HEK293 (cell line): Measurements from ENCODE around the gene ZIC3.

ENCODE experiments used
- CTCF ChIA-PET: fragments of 350-600 bp; formaldehyde crosslinking; extraction: SDS; loops from one replicate; lab custom pipeline; 2021; ENCODE audit warnings: antibody characterized with exemption; lab: Yijun Ruan, JAX
- POLR2A ChIA-PET: fragments of 300-600 bp; formaldehyde crosslinking; extraction: SDS; loops from one replicate; lab custom pipeline; 2020; ENCODE audit warnings: antibody characterized with exemption, inconsistent platforms; lab: Yijun Ruan, JAX
- H3K27ac ChIP-seq: fragments of 200-500 bp; sonication (Bioruptor generic); 2 replicates; pipeline ENCODE4 v1.5.1; 2014; ENCODE audit warnings: low read depth, low read length, control low read depth, inconsistent platforms; ENCODE audit errors: extremely low read depth
- H3K36me3 ChIP-seq, 2 experiments: fragments of 200-500 bp in 1 of 2; sonication (Bioruptor generic) in 1 of 2; 1 replicate in 1 of 2; 2 replicates in 1 of 2; pipeline ENCODE4 v1.5.1; 2014 to 2017; ENCODE audit warnings: inconsistent platforms in 2 of 2, low read length in 2 of 2; ENCODE audit not compliant: control insufficient read depth in 2 of 2, insufficient read depth in 1 of 2
- H3K4me1 ChIP-seq: fragments of 200-500 bp; sonication (Bioruptor generic); 2 replicates; pipeline ENCODE4 v1.5.1; 2014; ENCODE audit warnings: mild to moderate bottlenecking, low read length, inconsistent platforms; ENCODE audit not compliant: control insufficient read depth, insufficient read depth
- H3K4me3 ChIP-seq: 2 replicates; pipeline ENCODE4 v1.5.1; 2011; ENCODE audit warnings: low read depth, mild to moderate bottlenecking, control low read depth, low read length, moderate library complexity
- H3K9me3 ChIP-seq: fragments of 200-500 bp; sonication (Bioruptor generic); 2 replicates; pipeline ENCODE4 v1.5.1; 2014; ENCODE audit warnings: low read depth, low read length, inconsistent platforms; ENCODE audit not compliant: control insufficient read depth, insufficient read depth
- BCL6B ChIP-seq: fragments of 450-650 bp; formaldehyde crosslinking; IDR thresholded peaks from 2 replicates; pipeline ENCODE4 v1.5.1; 2017; ENCODE audit warnings: missing biosample characterization, missing genetic modification characterization
- HOXA7 ChIP-seq: sonication (generic); formaldehyde crosslinking; IDR thresholded peaks from 2 replicates; pipeline ENCODE4 v1.8.1; 2022; ENCODE audit warnings: missing genetic modification reagents, borderline replicate concordance
- PRDM2 ChIP-seq: fragments of 450-650 bp; formaldehyde crosslinking; IDR thresholded peaks from 2 replicates; pipeline ENCODE4 v1.5.1; 2016; ENCODE audit warnings: missing biosample characterization, missing genetic modification characterization, borderline replicate concordance
- SCRT1 ChIP-seq: fragments of 450-650 bp; formaldehyde crosslinking; IDR thresholded peaks from 2 replicates; pipeline ENCODE4 v1.5.1; 2016; ENCODE audit warnings: missing biosample characterization, missing genetic modification characterization, borderline replicate concordance
- SETDB1 ChIP-seq: IDR thresholded peaks from one replicate; pipeline ENCODE4 v1.6.1; 2017; ENCODE audit warnings: mild to moderate bottlenecking, low read length, moderate library complexity, mixed read lengths; ENCODE audit not compliant: insufficient read length
- SP2 ChIP-seq: fragments of 450-650 bp; formaldehyde crosslinking; IDR thresholded peaks from 2 replicates; pipeline ENCODE4 v1.5.1; 2016; ENCODE audit warnings: missing biosample characterization, missing genetic modification characterization
- YY1 ChIP-seq: fragments of 450-650 bp; formaldehyde crosslinking; IDR thresholded peaks from 2 replicates; pipeline ENCODE4 v1.5.1; 2018; ENCODE audit warnings: missing biosample characterization, missing genetic modification characterization
- YY2 ChIP-seq: fragments of 450-650 bp; formaldehyde crosslinking; IDR thresholded peaks from 2 replicates; pipeline ENCODE4 v1.5.1; 2016; ENCODE audit warnings: missing biosample characterization, missing genetic modification characterization
- ZBTB8A ChIP-seq: fragments of 450-650 bp; formaldehyde crosslinking; IDR thresholded peaks from 2 replicates; pipeline ENCODE4 v1.5.1; 2016; ENCODE audit warnings: missing biosample characterization, missing genetic modification characterization
- ZNF16 ChIP-seq: fragments of 450-650 bp; formaldehyde crosslinking; IDR thresholded peaks from 2 replicates; pipeline ENCODE4 v1.5.1; 2016; ENCODE audit warnings: low read depth, missing biosample characterization, missing genetic modification characterization
- ZNF169 ChIP-seq: fragments of 450-650 bp; formaldehyde crosslinking; IDR thresholded peaks from 2 replicates; pipeline ENCODE4 v1.5.1; 2016; ENCODE audit warnings: missing biosample characterization, missing genetic modification characterization
- ZNF202 ChIP-seq: fragments of 450-650 bp; formaldehyde crosslinking; IDR thresholded peaks from 2 replicates; pipeline ENCODE4 v1.5.1; 2016; ENCODE audit warnings: missing biosample characterization, missing genetic modification characterization, borderline replicate concordance
- ZNF211 ChIP-seq: fragments of 450-650 bp; formaldehyde crosslinking; IDR thresholded peaks from 2 replicates; pipeline ENCODE4 v1.5.1; 2016; ENCODE audit warnings: low read depth, missing biosample characterization, missing genetic modification characterization
- ZNF221 ChIP-seq: fragments of 450-650 bp; formaldehyde crosslinking; IDR thresholded peaks from 2 replicates; pipeline ENCODE4 v1.5.1; 2017; ENCODE audit warnings: missing biosample characterization, missing genetic modification characterization, borderline replicate concordance
- ZNF274 ChIP-seq, 2 experiments: fragments of 200-500 bp in 1 of 2; fragments of 450-650 bp in 1 of 2; sonication (Bioruptor generic) in 1 of 2; formaldehyde crosslinking in 1 of 2; IDR thresholded peaks; 2 replicates each; pipeline versions ENCODE4 v1.5.1 to v1.6.1; 2014 to 2016; ENCODE audit warnings: borderline replicate concordance in 1 of 2, inconsistent platforms in 1 of 2, low read length in 1 of 2, missing biosample characterization in 1 of 2, missing genetic modification characterization in 1 of 2
- ZNF394 ChIP-seq: fragments of 450-650 bp; formaldehyde crosslinking; IDR thresholded peaks from 2 replicates; pipeline ENCODE4 v1.5.1; 2016; ENCODE audit warnings: missing biosample characterization, missing genetic modification characterization, mild to moderate bottlenecking, moderate library complexity, borderline replicate concordance
- ZNF404 ChIP-seq: fragments of 450-650 bp; formaldehyde crosslinking; IDR thresholded peaks from 2 replicates; pipeline ENCODE4 v1.5.1; 2017; ENCODE audit warnings: missing biosample characterization, missing genetic modification characterization
- ZNF747 ChIP-seq: fragments of 450-650 bp; formaldehyde crosslinking; IDR thresholded peaks from 2 replicates; pipeline ENCODE4 v1.5.1; 2016; ENCODE audit warnings: missing biosample characterization, missing genetic modification characterization
- ZNF777 ChIP-seq: fragments of 450-650 bp; formaldehyde crosslinking; IDR thresholded peaks from 2 replicates; pipeline ENCODE4 v1.5.1; 2017; ENCODE audit warnings: missing biosample characterization, missing genetic modification characterization, borderline replicate concordance
- ZSCAN16 ChIP-seq: fragments of 450-650 bp; formaldehyde crosslinking; IDR thresholded peaks from 2 replicates; pipeline ENCODE4 v1.5.1; 2016; ENCODE audit warnings: missing biosample characterization, missing genetic modification characterization
- TF ChIP-seq, protein P1 (sequence below): fragments of 450-650 bp; formaldehyde crosslinking; IDR thresholded peaks from 2 replicates; pipeline ENCODE4 v1.5.1; 2016; ENCODE audit warnings: missing biosample characterization, missing genetic modification characterization

Gene ZIC3

DNA sequence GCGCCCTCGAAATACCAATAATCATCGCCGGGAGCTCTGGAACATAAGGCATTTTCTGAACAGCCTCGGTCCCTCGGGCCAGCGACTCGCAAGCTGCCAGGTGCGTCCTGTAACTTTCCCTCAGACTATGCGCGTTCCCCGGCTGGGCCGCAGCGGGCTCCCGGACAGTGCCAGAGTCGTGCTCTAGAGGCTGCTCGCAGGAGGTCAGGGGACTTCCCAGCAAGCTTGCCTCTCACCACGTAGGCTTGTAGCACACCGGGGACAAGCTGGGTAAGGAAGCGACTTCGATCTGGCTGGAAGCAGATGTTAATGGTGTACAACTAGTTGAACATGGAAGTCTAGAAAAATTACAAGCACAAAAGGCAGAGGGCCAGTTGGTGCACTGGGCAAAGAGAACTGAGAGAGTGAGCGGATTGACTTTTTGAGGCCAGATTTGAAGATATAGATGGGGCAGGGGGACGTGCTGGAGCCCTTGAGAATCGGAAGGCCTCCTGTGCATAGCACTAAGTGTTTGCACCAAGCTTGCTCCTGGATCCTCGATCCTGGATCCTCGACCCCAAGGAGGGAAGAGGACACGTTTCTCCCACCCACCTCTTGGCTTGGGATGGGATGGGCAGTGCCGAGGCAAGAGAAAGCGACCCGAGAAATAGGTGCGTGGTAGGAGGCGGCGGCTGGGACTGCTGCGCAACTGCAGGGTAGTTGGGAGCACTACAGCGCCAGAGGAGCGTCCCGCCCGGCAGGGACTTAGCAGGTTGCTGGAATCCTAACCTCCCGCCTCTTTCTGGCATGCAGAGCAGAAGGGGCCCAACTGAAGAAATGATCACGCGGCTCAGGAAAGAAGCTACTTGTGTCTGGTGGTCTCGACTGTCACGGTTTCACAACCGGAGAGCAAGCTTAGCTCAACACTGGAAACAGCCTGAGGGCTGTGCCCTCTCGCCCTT lies 19.9 kb upstream of the ZIC3 start:
- POLR2A ChIA-PET = no interaction called here

DNA sequence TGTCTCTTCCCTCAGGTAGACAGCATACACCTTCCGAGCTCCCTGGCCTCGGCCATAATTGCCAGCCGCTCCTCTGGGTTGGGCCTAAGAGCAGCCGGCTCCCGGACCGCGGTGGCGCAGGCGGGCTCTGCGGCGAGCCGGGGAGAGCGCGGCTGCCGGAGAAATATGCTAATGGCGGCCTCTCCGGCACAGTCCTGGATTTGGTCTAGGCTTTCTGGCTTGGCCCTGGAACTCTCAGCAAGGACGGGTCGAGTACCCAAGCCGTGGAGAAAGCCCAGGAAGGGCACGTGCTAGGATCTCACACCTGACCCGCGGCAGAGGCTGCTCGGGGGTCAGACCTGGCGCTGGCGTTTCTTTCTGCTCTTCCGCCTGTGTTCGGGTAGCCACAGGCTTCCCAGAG lies 18.6 kb upstream of the ZIC3 start:
- ChIA-PET POLR2A (no interaction called here), CTCF (no interaction called here)
- H3K4me3 ChIP-seq = no peak overlapping the region
- no peaks in the 10 kb centered on the region for H3K4me1 ChIP-seq
- H3K27ac ChIP-seq = no peak overlapping the region
- no peaks in the 10 kb centered on the region for H3K36me3 ChIP-seq
- peaks cover 2% of the 10 kb centered on the region; the same call in 1 of the 2 replicates for H3K9me3 ChIP-seq
- TF ChIP-seq YY1 = no peak
- TF ChIP-seq BCL6B (tag by site-specific recombination) = no peak
- no peak for TF ChIP-seq ZNF777 (tag by site-specific recombination)
- no peak for TF ChIP-seq ZNF404 (tag by site-specific recombination)
- no peak for TF ChIP-seq ZBTB8A (tag by site-specific recombination)
- TF ChIP-seq ZSCAN16 = no peak
- TF ChIP-seq ZNF274 (IDR thresholded peaks at IDR 0.05; ENCODE audit: low read length) = no peak
- TF ChIP-seq ZNF274 (tag by site-specific recombination; IDR thresholded peaks at IDR 0.05; ENCODE audit: borderline replicate concordance) = no peak
- no peak for TF ChIP-seq YY2 (tag by site-specific recombination)
- TF ChIP-seq ZNF16 (tag by site-specific recombination) = no peak
- TF ChIP-seq HOXA7 (CRISPR knock-in tag) = no peak
- no peak for TF ChIP-seq SCRT1 (tag by site-specific recombination)

More for the DNA sequence above, 19.9 kb upstream of the ZIC3 start:
- CTCF ChIA-PET = no interaction called here
- Histone ChIP-seq H3K36me3 (no peaks in the 10 kb centered on the region), H3K9me3 (peaks cover 2% of the 10 kb centered on the region; the same call in 1 of the 2 replicates), H3K4me3 (no peak overlapping the region), H3K27ac (no peak overlapping the region), H3K4me1 (no peaks in the 10 kb centered on the region)
- TF ChIP-seq PRDM2 = no peak
- TF ChIP-seq SETDB1 = no peak
- no peak for TF ChIP-seq ZNF394 (tag by site-specific recombination)
- no peak for TF ChIP-seq SP2 (tag by site-specific recombination)
- no peak for TF ChIP-seq ZNF211 (tag by site-specific recombination)
- no peak for TF ChIP-seq ZNF169 (tag by site-specific recombination)
- no peak for TF ChIP-seq YY2 (tag by site-specific recombination)
- no peak for TF ChIP-seq ZNF202 (tag by site-specific recombination)
- no peak for TF ChIP-seq ZNF747 (tag by site-specific recombination)
- TF ChIP-seq ZNF221 (tag by site-specific recombination) = no peak
- TF ChIP-seq, protein P1, sequence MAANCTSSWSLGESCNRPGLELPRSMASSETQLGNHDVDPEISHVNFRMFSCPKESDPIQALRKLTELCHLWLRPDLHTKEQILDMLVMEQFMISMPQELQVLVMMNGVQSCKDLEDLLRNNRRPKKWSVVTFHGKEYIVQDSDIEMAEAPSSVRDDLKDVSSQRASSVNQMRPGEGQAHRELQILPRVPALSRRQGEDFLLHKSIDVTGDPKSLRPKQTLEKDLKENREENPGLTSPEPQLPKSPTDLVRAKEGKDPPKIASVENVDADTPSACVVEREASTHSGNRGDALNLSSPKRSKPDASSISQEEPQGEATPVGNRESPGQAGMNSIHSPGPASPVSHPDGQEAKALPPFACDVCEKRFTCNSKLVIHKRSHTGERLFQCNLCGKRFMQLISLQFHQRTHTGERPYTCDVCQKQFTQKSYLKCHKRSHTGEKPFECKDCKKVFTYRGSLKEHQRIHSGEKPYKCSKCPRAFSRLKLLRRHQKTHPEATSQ (tag by site-specific recombination) = no peak
